ENCODE data around the gene CA6.

- no peak for TF ChIP-seq POLR2AphosphoS5 (IDR thresholded peaks at IDR 0.05; ENCODE audit: low read depth, low read length)
- no peak for TF ChIP-seq SPI1 (IDR thresholded peaks at IDR 0.05; ENCODE audit: low read depth, low read length)
- no peak for TF ChIP-seq TAF1 (IDR thresholded peaks at IDR 0.05; ENCODE audit: low read depth, low read length)
- no peak for TF ChIP-seq POLR2A (IDR thresholded peaks at IDR 0.05; ENCODE audit: low read depth, low read length)
Measured at GRCh38 chr1:8938232-8938999, 7.3 kb upstream of the CA6 start.
